Osteocyte (in vitro differentiated cells): ENCODE measurements around the gene CEACAM20. TPM values are rescaled to one million over a fixed set of nuclear protein-coding genes. Genes with fewer than 3 reads are reported as not detected.
"Not testable (repeated sequence)": the region's sequence is repeated elsewhere in the genome, so short reads cannot be mapped to it uniquely, and the experiment has no call there.

Source experiments
- DNase-seq: peaks from one replicate; pipeline ENCODE4 v3.0.0; 2021; ENCODE audit warnings: mixed read lengths; ENCODE audit not compliant: unreplicated experiment; ENCODE audit errors: extremely low spot score
- H3K27ac Mint-ChIP-seq: one replicate; pipeline ENCODE4 v1.8.0; 2021; ENCODE audit warnings: mild to moderate bottlenecking, mixed read lengths; ENCODE audit not compliant: unreplicated experiment
- H3K27me3 Mint-ChIP-seq: one replicate; pipeline ENCODE4 v1.8.0; 2021; ENCODE audit warnings: mixed read lengths; ENCODE audit not compliant: unreplicated experiment
- H3K36me3 Mint-ChIP-seq: one replicate; pipeline ENCODE4 v1.8.0; 2021; ENCODE audit warnings: mixed read lengths; ENCODE audit not compliant: unreplicated experiment
- H3K4me1 Mint-ChIP-seq: one replicate; pipeline ENCODE4 v1.8.0; 2021; ENCODE audit warnings: mixed read lengths; ENCODE audit not compliant: unreplicated experiment
- H3K4me3 Mint-ChIP-seq: one replicate; pipeline ENCODE4 v1.8.0; 2021; ENCODE audit warnings: mild to moderate bottlenecking, moderate library complexity, mixed read lengths; ENCODE audit not compliant: unreplicated experiment
- H3K9me3 Mint-ChIP-seq: one replicate; pipeline ENCODE4 v1.8.0; 2021; ENCODE audit warnings: mixed read lengths; ENCODE audit not compliant: unreplicated experiment
- CTCF ChIP-seq: fragments of 200-600 bp; sonication (generic); IDR thresholded peaks from 2 replicates; pipeline ENCODE4 v1.5.0; 2021; ENCODE audit warnings: antibody characterized with exemption, mild to moderate bottlenecking, moderate library complexity
- total RNA-seq: library from RNA; stranded (reverse); gene quantifications from 2 replicates; pipeline ENCODE4 v1.2.1, GENCODE V29; 2021

Gene CEACAM20
- total RNA-seq, 1 donor from 2014 or later = not detected

GRCh38 chr19:44498988-44499387 lies 30.5 kb downstream of the CEACAM20 start:
- peaks cover 4% of the 10 kb centered on the region for H3K27me3 Mint-ChIP-seq
- DNase-seq = no peak
- H3K4me1 Mint-ChIP-seq = peaks cover 25% of the 10 kb centered on the region
- peaks cover 45% of the 10 kb centered on the region for H3K36me3 Mint-ChIP-seq
- H3K9me3 Mint-ChIP-seq = peaks cover 22% of the 10 kb centered on the region
- peak overlapping the region; percentile 95 for H3K4me3 Mint-ChIP-seq
- no peak overlapping the region for H3K27ac Mint-ChIP-seq
- no peak for TF ChIP-seq CTCF

- H3K9me3 Mint-ChIP-seq = peaks cover 43% of the 10 kb centered on the region
- peaks cover 25% of the 10 kb centered on the region for H3K4me1 Mint-ChIP-seq
- H3K27me3 Mint-ChIP-seq = no peaks in the 10 kb centered on the region
- TF ChIP-seq CTCF = no peak
- H3K36me3 Mint-ChIP-seq = peaks cover 64% of the 10 kb centered on the region
- no peak overlapping the region for H3K27ac Mint-ChIP-seq
- no peak overlapping the region for H3K4me3 Mint-ChIP-seq
- no peak for DNase-seq
Measured at GRCh38 chr19:44496711-44497110, 32.8 kb downstream of the CEACAM20 start.

GRCh38 chr19:44476559-44477408 lies 52.7 kb downstream of the CEACAM20 start:
- no peak for TF ChIP-seq CTCF
- no peak for DNase-seq
- Mint-ChIP-seq H3K4me3 (no peak overlapping the region), H3K27me3 (no peaks in the 10 kb centered on the region), H3K36me3 (peaks cover 91% of the 10 kb centered on the region), H3K27ac (no peak overlapping the region), H3K9me3 (peaks cover 65% of the 10 kb centered on the region), H3K4me1 (no peaks in the 10 kb centered on the region)

- H3K27me3 Mint-ChIP-seq, DNase-seq, H3K4me1 Mint-ChIP-seq, H3K27ac Mint-ChIP-seq, H3K4me3 Mint-ChIP-seq: not testable (repeated sequence)
- Mint-ChIP-seq H3K9me3 (peaks cover 85% of the 10 kb centered on the region), H3K36me3 (peaks cover 18% of the 10 kb centered on the region)
Measured at GRCh38 chr19:44468730-44469129, 60.7 kb downstream of the CEACAM20 start.

- H3K9me3 Mint-ChIP-seq = peaks cover 58% of the 10 kb centered on the region
- H3K4me3 Mint-ChIP-seq, H3K27me3 Mint-ChIP-seq, H3K4me1 Mint-ChIP-seq, H3K27ac Mint-ChIP-seq, H3K36me3 Mint-ChIP-seq, DNase-seq: not testable (repeated sequence)
Measured at GRCh38 chr19:44462600-44463286, 66.7 kb downstream of the CEACAM20 start.

Other genes with a start within 250 kb of the CEACAM20 start
- gene ZNF235, start 224.7 kb downstream of the CEACAM20 start, total RNA-seq = 8.9 and 9.7 TPM in 2 replicates
- 7.8 and 8.8 TPM in 2 replicates for gene ZNF112, start 173.0 kb downstream of the CEACAM20 start, total RNA-seq
- 5.3 and 6.8 TPM in 2 replicates for gene ZNF285, start 128.1 kb downstream of the CEACAM20 start, total RNA-seq
- 4.6 and 4.8 TPM in 2 replicates for gene ZNF229, start 81.2 kb downstream of the CEACAM20 start, total RNA-seq
- 7.0 and 8.9 TPM in 2 replicates for gene ZNF180, start 29.2 kb downstream of the CEACAM20 start, total RNA-seq
- gene IGSF23, start 83.9 kb upstream of the CEACAM20 start, total RNA-seq = not detected in 2 replicates
- gene PVR, start 114.2 kb upstream of the CEACAM20 start, total RNA-seq = 29.2 and 31.4 TPM in 2 replicates
- 6.3 and 7.4 TPM in 2 replicates for gene CEACAM19, start 141.8 kb upstream of the CEACAM20 start, total RNA-seq
- not detected in 2 replicates for gene CEACAM16, start 169.5 kb upstream of the CEACAM20 start, total RNA-seq
- gene BCL3, start 219.0 kb upstream of the CEACAM20 start, total RNA-seq = 12.7 and 15.3 TPM in 2 replicates
- gene CBLC, start 248.2 kb upstream of the CEACAM20 start, total RNA-seq = not detected in 2 replicates